ENCODE measurements around the gene ABCA1.

ABCA1 gene

DNA sequence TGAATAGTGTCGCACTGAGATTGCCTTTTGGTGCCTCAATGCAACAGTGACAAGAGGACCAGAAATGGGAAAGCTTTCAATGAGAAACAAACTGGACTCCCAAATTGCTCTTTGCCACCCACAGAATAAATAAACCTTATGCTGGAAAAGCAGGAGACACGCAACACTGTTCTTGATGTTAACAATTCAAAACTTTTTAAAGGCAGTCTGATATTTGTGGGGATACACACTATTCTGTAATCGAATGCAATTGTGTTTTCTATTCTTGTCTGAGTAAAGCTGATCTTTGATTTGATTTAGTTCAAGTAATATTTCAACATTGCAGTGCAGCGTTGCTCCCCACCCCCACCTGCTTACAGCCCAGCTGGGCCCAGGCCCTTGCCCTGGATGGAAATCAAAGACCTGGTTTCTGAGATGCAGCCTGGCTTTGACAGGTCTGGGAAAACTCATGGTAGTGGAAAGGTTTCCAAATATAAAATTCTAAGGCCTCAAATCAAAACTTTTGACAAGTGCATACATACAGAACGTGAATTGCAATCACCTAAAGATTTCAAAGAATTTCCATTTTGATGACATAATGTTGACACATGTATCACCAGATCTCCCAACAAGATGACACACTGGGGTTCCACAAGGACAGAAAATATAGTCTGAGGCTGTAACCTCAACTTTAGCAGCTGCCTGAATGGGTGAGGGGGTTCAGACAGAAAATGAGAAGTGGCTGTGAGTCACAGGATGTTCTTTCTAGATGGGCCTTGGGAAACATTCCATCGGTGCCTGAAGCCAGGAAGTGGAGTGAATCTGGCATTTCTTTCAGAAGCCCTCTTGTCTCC, 55.1 kb downstream of the ABCA1 start:
- peak; percentile 88 to 98 for DNase-seq (ENCODE audit: low read depth in 2 of 2)
- TF ChIP-seq, protein P1, sequence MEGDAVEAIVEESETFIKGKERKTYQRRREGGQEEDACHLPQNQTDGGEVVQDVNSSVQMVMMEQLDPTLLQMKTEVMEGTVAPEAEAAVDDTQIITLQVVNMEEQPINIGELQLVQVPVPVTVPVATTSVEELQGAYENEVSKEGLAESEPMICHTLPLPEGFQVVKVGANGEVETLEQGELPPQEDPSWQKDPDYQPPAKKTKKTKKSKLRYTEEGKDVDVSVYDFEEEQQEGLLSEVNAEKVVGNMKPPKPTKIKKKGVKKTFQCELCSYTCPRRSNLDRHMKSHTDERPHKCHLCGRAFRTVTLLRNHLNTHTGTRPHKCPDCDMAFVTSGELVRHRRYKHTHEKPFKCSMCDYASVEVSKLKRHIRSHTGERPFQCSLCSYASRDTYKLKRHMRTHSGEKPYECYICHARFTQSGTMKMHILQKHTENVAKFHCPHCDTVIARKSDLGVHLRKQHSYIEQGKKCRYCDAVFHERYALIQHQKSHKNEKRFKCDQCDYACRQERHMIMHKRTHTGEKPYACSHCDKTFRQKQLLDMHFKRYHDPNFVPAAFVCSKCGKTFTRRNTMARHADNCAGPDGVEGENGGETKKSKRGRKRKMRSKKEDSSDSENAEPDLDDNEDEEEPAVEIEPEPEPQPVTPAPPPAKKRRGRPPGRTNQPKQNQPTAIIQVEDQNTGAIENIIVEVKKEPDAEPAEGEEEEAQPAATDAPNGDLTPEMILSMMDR (IDR thresholded peaks at IDR 0.05; ENCODE audit: low read depth, low read length) = no peak
- H3K4me3 ChIP-seq (replicated peaks in 1 of 2; ENCODE audit: low read depth in 2 of 2, low read length in 2 of 2) = no peak overlapping the region

DNA sequence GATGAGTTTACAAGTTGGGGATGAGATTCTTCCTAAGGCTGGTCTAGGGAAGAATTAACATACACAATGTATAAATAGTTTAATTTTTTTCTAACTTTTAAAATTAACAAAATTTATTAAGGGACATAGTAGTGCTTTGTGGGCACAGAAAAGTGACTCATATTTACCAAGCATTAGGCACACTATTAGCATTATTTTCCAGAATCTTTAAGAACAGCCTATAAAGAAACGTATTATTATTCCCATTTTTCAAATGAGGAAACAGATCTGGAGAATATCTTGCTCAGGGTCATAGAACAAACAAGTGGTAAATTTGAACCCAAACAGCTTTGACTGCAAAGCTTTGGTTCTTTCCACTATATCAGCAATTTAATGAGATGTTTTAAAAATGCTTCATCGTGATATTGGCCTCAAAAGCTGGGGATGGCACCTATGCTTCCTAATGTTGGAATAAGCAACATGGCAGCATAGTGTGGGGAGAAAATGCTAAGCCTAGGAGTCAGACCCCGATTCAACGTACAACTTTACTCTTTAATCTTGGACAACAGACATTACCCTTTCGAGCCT, 55.9 kb downstream of the ABCA1 start:
- H3K4me3 ChIP-seq (replicated peaks in 1 of 2; ENCODE audit: low read depth in 2 of 2, low read length in 2 of 2) = no peak overlapping the region
- TF ChIP-seq, protein P1 (IDR thresholded peaks at IDR 0.05; ENCODE audit: low read depth, low read length) = no peak
- no peak for DNase-seq (ENCODE audit: low read depth in 2 of 2)

DNA sequence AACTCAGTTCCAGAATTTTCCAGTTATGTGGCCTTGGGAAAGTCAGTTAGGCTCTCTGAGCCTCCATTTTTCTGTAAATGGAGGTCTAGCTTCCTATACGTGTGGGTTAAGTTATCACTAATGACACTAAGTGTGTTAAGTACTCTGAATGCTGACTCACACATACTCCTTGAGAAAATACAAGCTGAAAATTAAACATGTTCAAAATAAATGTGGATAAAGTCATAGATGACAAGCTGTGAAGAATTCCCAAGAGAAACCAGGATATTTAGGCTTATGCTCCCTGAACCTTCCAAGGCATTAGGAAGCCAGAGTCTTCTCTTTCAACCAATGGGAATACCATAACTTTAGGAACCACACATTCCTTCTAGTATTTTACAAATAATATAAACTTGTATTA, 58.1 kb downstream of the ABCA1 start:
- no peak for DNase-seq (ENCODE audit: low read depth in 2 of 2)

DNA sequence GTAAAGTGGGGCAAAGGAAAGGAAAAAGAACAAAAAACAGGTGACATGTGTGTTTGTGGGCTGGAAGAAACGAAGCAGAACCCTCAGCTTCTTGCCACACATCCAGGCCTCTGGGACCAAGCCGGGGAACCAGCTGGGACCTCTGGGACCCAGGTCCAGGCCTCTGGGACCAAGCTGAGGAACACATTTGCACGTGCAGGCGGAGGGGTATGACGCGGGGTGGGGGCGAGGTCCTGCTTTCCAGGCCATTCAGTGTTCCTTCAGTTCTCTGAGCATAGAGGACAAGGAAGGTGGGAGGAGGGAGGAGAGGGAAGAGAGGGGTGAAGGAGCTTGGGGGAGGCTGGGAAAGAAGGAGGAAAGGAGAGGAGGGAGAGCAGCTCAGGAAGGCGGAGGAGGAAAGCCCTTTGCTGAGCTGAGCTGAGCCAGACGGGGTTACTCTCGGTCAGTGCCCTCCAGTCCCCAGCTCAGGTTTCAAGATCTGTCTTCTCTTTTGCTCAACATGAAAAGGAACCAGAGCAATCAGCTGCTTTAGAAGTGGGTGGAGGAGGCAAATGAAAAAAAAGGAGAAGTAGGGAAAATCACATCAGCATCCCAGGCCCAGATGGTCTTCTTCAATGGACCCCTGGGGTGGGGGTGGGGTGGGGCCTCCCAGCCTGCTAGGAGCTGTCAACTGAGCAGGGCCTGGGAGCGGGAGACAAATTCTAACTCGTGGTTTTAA, 59.1 kb downstream of the ABCA1 start:
- TF ChIP-seq, protein P1 (IDR thresholded peaks at IDR 0.05; ENCODE audit: low read depth, low read length) = no peak
- H3K4me3 ChIP-seq (replicated peaks in 1 of 2; ENCODE audit: low read depth in 2 of 2, low read length in 2 of 2) = no peak overlapping the region
- DNase-seq (ENCODE audit: low read depth in 2 of 2) = peak; percentile 88 to 93

More for the DNA sequence above, 58.1 kb downstream of the ABCA1 start:
- H3K4me3 ChIP-seq (replicated peaks in 1 of 2; ENCODE audit: low read depth in 2 of 2, low read length in 2 of 2) = no peak overlapping the region
- TF ChIP-seq, protein P1 (IDR thresholded peaks at IDR 0.05; ENCODE audit: low read depth, low read length) = no peak

DNA sequence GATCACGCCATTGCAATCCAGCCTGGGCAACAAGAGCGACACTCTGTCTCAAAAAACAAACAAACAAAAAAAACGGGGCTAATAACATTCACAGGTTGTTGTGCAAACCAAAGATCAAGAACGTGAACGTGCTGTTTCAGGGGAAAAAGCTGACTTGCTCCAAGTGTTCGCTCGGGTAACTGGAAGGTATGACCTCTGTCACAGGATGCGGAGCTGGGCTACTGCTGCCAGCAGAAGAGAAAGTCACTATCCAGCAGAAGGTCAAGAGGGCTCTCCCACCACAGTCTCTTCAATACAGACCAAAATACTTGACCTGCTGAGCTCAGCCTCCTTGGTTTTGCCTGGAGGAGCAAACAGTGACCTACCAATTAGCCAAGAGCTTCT, 59.7 kb downstream of the ABCA1 start:
- TF ChIP-seq, protein P1 (IDR thresholded peaks at IDR 0.05; ENCODE audit: low read depth, low read length) = no peak
- H3K4me3 ChIP-seq (replicated peaks in 1 of 2; ENCODE audit: low read depth in 2 of 2, low read length in 2 of 2) = no peak overlapping the region
- no peak for DNase-seq (ENCODE audit: low read depth in 2 of 2)

DNA sequence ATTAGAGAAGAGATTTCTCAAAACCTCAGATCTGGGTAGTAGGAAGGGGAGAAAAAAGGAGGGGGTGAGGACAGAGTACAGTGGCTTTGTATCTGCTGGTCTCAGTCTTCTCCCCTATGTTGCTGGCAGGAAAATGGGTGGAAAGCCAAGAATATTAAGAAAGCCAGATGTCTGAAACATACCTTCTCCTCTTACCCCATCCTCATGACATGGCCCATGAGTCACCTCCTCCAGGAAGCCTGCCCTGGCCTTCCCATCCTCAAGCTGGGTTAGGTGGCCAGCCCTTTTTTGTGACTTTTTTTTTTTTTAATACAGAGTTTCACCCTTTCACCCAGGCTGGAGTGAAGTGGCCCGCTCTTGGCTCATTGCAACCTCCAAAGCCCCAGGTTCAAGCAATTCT, 61.8 kb downstream of the ABCA1 start:
- TF ChIP-seq, protein P1 (IDR thresholded peaks at IDR 0.05; ENCODE audit: low read depth, low read length) = no peak
- peak in 1 of 2 donors; percentile 86 for DNase-seq (ENCODE audit: low read depth in 2 of 2)
- no peak overlapping the region for H3K4me3 ChIP-seq (replicated peaks in 1 of 2; ENCODE audit: low read depth in 2 of 2, low read length in 2 of 2)
